Measurements from ENCODE around the gene ZNHIT1.

The ZNHIT1 gene

GRCh38 chr7:101240226-101241014 lies 22.5 kb downstream of the ZNHIT1 start:
- DNase-seq (ENCODE audit: low read depth), result no peak
- H3K4me3 ChIP-seq (ENCODE audit: low read depth, low read length), result no peak overlapping the region
- no peak for TF ChIP-seq CTCF (IDR thresholded peaks at IDR 0.05; ENCODE audit: control insufficient read depth, extremely low read depth, insufficient read depth)

GRCh38 chr7:101241015-101241363 lies 23.0 kb downstream of the ZNHIT1 start:
- DNase-seq (ENCODE audit: low read depth), result no peak
- H3K4me3 ChIP-seq (ENCODE audit: low read depth, low read length), result no peak overlapping the region
- TF ChIP-seq CTCF (IDR thresholded peaks at IDR 0.05; ENCODE audit: control insufficient read depth, extremely low read depth, insufficient read depth), result no peak

- H3K4me3 ChIP-seq (ENCODE audit: low read depth, low read length), result no peak overlapping the region
These were observed 23.7 kb downstream of the ZNHIT1 start for GRCh38 chr7:101241443-101242349.

GRCh38 chr7:101243646-101244374 lies 25.8 kb downstream of the ZNHIT1 start:
- DNase-seq (ENCODE audit: low read depth), result no peak
- peak overlapping the region; percentile 98 for H3K4me3 ChIP-seq (ENCODE audit: low read depth, low read length)
- TF ChIP-seq CTCF (IDR thresholded peaks at IDR 0.05; ENCODE audit: control insufficient read depth, extremely low read depth, insufficient read depth), result no peak

More at GRCh38 chr7:101241443-101242349, 23.7 kb downstream of the ZNHIT1 start:
- TF ChIP-seq CTCF (IDR thresholded peaks at IDR 0.05; ENCODE audit: control insufficient read depth, extremely low read depth, insufficient read depth), result no peak
- no peak for DNase-seq (ENCODE audit: low read depth)

- TF ChIP-seq CTCF (IDR thresholded peaks at IDR 0.05; ENCODE audit: control insufficient read depth, extremely low read depth, insufficient read depth), result peak; percentile 93
- peak; percentile 66 for DNase-seq (ENCODE audit: low read depth)
- peak within 1 kb of the TSS; percentile 98 for H3K4me3 ChIP-seq (ENCODE audit: low read depth, low read length)
These were observed 26.6 kb downstream of the ZNHIT1 start, which contains the start of gene FIS1 for GRCh38 chr7:101244375-101245146. Gene FIS1, minus strand, starts transcription at chr7:101245081. Its CDS starts 77 bp downstream, at chr7:101245004.

GRCh38 chr7:101245147-101245668 lies 27.2 kb downstream of the ZNHIT1 start:
- no peak for DNase-seq (ENCODE audit: low read depth)
- H3K4me3 ChIP-seq (ENCODE audit: low read depth, low read length), result peak overlapping the region; percentile 98
- 0 out of 2 replicates have a peak, but pooled peaks have one; percentile 1 for TF ChIP-seq CTCF (IDR thresholded peaks at IDR 0.05; ENCODE audit: control insufficient read depth, extremely low read depth, insufficient read depth)
